NCI-H2196 (cell line): ENCODE data around the gene AKR1E2.

Experiments
- DNase-seq: peaks from one replicate; lab custom pipeline; 2025; ENCODE audit not compliant: unreplicated experiment; lab: John Stamatoyannopoulos, UW

The AKR1E2 gene

DNA sequence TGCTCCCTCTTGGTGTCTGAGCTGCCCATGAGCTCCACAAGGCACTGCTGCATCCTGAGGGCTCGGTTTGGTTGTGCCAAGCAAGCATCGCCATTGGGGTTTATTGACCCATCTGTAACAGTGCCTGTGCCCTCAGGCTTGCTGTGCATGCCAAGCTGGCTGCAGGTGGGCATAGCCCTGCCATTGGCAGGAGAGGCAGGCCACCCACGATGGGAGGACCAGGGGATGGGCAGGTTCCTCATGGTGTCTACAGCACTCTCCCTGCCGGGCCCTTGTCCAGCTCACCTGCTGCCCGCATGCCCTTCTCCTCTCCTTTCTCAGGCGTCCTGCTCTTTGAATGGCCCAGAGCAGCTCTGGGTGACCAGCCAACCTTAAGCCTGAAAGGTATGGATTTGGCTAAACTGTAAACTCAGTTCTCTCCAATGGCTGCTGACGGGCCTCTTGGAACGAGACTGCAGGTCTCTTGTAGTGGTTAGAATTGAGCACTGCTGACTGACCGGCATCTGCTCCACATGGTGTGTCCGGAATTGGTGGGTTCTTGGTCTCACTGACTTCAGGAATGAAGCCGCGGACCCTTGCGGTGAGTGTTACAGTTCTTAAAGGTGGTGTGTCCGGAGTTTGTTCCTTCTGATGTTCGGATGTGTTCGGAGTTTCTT, 17.6 kb downstream of the AKR1E2 start:
- DNase-seq: no peak

DNA sequence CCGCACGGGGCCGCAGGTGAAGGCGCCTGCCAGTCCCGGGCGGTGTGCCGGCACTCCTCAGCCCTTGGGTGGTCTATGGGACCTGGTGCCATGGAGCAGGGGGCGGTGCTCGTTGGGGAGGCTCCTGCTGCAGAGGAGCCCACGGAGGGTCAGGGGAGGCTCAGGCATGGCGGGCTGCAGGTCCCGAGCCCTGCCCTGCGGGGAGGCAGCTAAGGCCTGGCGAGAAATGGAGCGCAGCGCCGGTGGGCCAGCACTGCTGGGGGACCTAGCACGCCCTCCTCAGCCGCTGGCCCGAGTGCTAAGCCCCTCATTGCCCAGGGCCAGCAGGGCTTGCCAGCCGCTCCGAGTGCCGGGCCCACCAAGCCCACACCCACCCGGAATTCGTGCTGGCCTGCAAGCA, 18.9 kb downstream of the AKR1E2 start:
- DNase-seq: no peak

DNA sequence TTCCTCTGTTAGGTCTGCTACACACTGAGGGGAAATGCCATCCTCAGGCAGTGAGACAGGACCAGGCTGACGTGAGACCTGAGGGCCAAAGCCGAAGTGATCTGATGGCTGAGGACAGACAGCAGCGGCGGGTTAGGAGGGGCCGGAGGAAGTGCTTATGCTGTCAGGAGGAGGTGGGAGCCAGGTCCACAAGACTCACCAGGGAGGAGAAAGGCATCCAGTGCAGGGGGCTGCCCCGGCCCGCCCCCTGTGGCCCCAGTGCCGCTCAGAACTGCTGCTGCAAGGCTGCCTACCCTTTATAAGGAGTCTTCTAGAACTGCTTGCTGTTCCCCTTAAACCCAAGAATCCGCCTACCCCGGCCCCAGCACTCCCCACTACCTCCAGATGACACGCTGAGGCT, 19.8 kb downstream of the AKR1E2 start:
- no peak for DNase-seq

DNA sequence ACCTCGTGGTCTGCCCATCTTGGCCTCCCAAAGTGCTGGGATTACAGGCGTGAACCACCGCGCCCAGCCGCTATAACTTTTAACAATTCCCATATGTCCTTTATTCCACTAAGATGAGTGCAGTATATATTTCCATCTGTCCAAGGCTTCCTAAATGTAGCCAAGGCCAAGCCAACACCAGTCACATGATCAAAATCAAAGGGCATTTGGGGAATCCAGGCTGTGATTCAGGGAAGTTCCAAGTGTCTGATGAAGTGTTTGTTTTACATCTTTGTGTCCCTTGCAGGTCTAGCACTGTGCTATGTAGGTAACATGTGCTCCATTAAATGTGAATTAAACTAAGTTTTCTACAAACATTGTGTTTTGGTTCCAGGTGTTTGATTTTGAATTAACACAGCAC, 20.8 kb downstream of the AKR1E2 start:
- no peak for DNase-seq

DNA sequence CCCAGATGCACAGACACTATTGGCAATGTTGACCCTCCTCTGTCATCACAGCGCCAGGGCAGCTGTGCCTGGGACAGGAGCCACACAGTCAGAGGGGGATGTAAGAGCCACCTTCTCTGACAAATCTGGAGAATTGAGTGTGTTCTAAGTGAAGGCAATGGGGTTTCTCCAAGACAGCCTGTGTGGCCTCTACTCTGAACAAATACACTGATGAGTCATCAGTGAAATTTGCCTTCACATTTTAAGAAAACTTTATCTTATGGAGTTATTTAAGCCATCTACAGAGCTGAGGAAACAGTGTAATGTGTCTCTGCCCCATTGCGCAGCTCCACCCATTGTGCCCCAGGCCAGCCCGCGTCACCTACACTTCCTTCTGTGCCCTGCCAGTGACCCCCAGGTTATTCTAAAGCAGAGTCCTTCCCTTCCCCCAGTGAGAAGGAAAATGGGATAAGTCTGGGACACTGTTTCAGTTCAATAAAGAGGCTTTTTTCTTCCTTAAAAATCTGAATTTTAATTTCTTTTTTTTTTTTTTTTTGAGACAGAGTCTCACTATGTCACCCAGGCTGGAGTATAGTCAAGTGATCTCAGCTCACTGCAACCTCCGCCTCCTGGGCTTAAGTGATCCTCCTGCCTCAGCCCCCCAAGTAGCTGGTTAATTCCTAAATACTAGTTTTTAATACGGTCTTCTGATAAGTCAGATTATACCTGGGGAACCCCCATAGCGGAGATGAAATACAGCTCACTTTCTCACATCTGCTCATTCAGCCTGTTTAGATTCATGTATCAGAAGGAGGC, 21.8 kb downstream of the AKR1E2 start:
- DNase-seq: no peak

DNA sequence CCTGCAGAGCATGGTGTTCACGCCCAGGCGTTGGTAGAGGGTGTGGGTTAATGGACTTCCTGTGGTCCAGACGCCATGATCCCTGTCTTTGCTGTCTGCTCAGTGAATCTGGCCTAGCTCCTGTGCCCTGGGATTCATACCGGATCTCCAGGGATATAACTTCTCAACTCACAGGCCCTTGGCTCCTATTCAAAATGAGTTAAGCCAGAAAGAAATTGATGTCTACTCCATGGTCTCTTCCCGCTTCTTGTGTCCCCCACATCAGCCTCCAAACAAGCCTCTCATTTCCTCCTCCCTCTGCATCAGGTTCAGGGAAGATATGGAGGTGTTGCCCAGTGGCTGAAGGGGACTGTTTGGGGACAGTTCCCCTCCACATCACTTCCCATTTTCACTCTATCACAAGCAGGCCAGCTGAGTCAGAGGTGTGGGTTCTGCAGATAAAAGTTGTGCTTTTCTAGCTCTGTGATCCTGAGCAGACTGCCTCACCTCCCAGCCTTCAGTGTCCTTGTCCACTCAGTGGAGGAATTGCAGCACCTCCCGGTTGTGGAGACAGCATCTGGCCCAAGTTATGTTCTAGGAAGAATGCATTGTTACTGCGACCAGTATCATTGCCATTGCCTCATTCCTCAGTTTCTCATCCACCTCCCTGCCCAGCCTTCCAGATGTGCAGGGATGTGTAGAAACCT, 22.5 kb downstream of the AKR1E2 start:
- no peak for DNase-seq

DNA sequence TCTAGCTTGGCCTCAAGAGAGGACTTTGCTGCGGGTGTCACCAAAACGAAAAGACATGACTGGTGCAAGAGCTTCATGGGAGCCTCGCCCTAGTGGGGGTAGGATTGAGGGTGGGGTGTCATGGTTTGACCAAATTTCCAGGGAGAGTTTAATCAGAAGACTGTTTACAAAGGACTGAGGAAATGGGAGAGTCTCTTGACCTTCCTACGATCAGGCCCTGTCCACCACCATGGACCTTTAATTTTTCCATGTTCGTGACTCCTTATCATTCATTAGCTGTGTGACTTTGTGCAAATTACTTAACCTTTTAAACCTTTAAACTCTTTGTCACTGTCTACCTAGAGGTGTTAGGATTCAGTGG, 23.0 kb downstream of the AKR1E2 start:
- no peak for DNase-seq

DNA sequence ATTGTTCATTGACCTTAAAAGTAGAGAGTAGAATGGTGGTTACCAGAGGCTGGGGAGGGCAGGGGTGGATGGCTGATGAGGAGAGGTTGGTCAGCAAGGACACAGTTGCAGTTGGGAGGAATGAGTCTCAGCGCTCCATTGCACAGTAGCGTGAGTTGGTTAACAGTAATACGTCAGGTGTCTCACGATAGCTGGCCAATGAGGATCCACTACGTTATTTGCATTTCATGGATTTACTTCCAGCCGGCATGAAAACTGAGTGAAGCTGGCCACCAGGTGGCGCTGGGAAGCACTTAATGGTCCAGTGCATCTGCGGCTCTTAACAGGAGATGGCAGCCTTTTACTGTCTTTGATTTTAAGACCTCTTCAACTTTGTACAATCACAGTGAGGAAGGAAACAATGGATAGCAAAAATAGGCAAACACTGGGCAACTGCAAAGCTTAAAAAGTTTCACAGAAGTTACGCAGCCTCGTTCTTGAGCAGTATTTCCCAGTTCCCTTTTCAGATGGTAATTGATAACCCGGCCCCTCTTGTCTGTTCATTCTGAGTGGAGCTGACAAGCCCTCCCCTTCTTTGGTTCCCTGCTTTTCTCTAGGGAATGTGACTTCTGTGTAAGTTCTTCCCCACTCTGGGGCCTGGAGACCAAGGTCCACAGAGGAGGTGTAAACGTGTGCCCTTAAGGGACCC, 23.7 kb downstream of the AKR1E2 start:
- DNase-seq: peak; percentile 75

DNA sequence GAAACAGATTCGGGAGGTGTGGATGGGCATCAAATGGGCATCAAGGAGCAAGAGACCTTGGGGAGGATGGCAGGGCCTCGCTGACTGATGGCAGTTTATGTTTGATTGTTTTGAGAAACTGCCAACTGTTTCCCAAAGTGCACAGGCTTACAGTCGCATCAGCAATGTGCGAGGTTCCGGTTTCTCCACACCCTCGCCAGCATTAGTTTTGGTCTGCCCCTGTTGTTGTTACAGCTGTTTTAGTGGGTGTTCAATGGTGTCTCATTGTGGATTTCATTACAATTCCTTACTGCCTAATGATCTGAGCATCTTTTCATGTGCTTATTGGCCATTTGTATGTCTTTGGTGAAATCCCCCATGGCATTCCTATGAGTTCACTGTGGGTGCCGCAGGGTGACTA, 24.4 kb downstream of the AKR1E2 start:
- no peak for DNase-seq

DNA sequence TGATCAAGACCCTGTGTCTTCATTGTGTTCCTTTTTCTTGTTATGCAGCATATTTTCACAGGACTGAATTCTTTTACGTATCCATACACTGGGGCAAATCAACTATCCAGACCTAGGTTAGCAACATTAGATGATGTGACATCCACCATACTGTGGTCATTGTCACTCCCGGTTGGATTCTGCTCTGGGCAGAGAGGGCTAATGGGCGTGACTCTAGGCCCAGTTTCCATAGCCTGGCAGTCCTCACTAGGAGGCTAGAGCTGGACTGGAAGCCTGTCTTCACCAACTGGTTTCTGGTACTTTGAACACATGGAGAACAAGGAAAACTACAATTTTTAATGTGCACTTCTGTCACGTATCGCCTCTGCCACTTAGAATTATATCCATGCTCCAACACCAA, 25.2 kb downstream of the AKR1E2 start:
- DNase-seq: no peak

DNA sequence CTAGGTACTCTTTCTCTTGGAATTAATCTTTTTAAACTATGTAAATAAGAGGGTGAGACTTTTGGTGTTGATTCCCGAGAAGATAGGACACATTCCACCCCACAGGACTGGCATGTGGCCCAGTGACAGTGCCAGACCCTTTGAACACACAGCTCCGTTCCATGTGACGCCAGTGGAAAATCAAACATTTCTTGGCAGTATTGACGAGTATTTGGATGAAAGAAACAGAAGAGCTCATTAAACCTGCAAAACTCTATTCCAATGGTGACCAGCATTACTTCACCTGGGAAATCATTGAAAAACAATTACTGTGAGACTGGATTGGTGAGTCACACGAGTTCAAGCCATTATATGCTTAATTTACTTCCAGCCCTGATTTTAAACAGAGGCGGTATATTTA, 25.8 kb downstream of the AKR1E2 start:
- no peak for DNase-seq

DNA sequence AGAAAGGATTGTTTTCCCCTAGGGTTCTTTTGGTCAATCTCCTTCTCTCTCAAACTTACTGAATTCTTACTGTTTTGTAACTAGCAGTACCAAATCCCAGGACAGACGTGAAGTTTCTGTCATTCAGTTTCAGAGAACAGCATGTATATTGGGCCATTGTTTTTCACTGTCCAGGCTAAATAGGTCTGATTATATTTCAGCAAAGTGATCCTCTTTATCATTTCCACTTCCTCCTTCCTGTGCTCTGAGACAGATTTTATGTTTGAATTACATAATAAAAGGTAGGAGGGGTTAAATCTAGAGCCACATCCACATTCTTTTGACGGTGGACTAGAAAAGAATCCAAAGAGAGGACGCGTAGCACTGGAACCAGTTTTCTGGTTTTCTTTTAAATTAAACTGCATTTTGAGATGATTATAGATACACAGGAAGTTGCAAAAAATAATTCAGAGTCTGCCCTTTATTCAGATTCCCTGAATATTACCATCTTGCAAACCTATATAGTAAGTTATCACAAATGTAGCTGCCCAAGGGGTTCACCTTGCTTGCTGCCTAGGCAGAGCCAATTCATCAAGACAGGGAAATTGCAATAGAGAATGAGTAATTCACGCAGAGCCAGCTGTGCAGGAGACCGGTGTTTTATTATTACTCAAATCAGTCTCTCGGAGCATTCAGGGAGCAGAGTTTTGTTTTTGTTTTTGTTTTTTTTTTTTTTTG, 40.1 kb downstream of the AKR1E2 start:
- DNase-seq: no peak

DNA sequence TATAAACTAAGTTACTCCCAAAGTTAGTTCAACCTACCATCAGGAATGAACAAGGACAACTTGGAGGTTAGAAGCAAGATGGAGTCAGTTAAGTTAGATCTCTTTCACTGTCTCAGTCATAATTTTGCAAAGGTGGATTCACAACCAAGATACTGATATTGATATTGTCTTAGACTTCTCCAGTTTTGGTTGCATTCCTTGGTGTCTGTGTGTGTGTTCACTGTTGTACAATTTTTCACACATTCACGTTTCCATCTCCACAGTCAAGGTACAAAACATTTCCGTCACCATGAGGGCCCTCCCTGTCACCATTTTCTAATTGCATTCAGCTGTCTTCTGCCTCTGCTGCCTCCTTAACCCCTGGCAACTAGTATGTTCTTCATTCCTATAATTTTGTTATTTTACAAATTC, 41.1 kb downstream of the AKR1E2 start:
- DNase-seq: no peak

DNA sequence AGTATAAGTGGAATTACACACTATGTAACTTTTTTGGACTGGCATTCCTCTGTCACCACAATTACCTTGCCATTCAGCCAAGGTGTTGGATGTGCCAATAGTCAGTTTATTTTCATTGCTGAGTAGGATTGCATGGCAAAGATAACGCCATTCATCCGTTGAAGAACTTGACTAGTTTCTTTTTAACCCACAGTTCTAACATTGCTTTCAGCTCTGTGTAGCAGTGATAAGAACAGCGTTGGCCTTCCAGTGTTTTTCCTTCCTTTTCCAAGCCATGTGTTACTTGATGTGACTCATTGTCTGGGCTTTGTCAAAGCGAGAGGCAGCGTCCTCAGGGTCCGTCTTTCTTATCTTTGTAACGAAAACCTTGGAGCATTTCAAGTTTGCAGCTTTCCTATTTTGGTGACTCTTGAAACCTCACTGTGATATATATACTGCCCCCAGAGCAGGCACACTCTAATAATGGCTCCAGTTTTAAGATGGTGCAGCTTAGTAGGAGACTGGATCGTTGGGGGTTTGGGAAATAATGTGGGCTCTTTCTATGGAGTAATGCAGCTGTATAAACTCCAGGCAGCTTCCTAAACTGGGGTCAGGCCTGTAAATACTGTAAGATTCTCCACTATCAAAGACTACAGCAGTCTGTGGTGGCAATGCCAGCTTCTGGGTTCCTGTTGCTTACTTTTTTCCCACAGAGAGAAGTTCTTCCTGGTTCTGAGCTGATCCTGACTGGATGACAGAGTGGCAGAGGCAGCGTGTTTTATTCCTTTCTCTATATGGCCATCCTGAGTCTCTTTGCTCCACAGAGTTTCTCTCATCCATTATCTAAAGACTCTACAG, 41.7 kb downstream of the AKR1E2 start:
- no peak for DNase-seq

DNA sequence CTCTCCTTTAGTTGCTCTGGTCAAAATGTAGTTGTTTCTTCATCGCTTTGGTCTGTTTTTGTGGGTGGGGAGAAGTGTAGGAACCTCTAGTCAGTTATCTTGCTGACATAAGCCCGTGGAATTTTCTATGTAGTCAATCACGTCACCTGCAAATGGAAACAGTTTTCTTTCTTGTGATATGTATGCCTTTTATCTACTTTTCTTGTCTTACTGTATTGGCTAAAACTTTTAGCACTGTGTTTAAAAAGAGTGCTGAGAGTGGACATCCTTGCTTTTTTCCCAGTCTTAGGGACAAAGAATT, 42.3 kb downstream of the AKR1E2 start:
- DNase-seq: no peak

DNA sequence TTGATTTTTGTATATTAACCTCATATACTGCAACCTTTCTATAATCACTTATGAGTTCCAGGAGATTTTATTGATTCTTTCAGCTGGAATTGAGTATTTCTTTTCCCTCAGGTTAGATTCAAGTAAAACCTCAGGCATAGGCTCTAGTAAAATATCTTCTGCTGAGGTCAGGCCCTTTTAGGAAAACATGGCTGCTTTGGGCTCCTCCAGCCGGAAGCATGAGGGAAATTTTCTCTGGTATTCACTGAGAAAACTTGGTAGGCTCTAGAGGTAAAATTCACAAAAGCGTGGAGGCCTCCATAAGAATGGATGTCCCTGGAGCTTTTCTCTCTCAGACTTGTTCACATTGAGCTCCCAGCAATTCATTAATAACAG, 56.7 kb downstream of the AKR1E2 start:
- no peak for DNase-seq

DNA sequence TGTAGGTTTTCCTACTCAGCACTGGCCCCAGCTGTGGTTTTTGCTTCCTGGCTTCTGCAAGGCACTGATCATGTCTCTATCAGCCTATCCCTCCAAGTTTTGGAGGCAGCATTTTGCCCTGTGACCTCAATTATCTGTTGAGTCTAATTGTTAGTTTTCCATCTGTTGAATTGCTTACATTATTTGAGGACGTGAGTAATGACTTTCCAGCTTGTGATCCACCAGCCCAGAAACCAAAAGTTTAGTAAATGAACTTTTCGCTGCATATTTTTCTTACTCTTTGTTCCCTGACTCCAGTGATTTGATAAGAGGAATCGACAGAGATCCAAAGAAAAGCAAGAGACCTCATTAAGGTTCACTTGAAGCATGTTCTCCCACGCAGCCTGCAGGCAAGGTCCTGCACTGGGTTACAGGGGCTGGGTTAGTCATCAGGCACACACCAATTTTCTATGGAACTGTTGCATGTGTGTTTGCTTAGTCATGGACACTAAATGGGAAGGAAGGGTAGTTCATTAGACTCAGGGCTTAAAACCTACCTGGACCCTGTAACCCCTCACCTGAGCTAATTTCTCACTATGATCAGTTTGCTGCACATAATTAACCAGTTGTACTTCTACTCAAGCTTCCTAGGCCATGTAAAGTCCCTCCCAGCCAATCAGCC, 57.2 kb downstream of the AKR1E2 start:
- DNase-seq: no peak

DNA sequence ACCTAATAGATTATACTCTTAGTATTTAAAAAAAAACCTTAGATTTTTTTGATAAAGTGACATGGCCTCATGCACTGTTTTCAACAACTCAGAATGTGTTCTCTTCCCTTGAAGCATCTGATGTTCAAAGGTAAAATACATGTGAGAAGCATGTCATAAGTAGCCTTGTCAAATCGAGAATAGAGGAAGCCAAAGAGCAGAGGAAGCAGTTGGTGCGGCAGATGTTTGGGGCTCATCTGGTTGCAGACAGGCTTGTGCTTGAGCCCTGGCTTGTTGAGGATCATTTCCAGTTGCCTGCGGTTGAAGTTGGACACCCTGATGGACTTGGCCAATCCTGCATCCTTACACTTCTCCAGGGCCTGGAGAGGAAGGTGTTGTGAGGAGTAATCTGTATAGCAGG, 59.2 kb downstream of the AKR1E2 start:
- DNase-seq: no peak

DNA sequence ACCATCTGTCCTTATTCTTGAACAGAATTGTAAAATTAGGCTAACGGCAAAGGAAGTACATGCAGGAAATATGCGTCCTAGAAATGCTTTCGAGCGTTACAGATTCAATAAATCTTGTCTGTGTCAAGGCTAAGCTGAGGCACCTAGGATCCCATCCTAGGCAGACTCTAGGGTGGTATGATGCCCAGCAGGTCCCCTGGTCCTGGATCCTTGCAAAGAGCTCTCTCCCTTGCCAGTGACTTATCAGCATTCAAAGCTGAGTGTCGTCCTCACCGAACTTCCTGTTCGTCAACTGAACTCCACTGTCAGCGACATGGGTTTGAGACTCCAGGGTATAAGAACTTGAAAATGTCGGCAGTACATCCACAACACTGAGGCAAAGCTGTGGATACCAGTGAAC, 61.5 kb downstream of the AKR1E2 start:
- no peak for DNase-seq

DNA sequence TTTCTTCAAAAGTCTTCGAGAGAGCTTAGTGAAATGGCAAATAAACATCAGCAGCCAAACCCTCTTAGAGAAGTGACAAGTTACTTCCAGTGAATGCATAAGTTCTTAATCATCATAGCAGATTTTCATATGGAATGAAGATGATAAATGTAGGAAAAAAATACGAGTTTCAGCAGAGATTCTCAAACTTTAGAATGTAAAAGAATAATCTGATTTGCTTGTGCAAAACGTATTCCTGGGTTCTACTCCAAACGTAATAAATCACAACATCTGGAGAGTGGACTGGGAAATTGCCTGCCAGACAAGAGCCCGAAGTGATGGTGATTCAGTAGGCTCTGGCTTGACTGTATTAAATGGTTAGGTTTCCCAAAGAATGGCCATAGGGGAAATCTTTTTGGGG, 62.2 kb downstream of the AKR1E2 start:
- DNase-seq: no peak
